C4-2B (cell line): ENCODE results near the gene TMEM270.

Experiments
- ZFX ChIP-seq: fragments of 450-650 bp; IDR thresholded peaks from 2 replicates; pipeline ENCODE4 v1.6.1; 2017
- TF ChIP-seq, protein P1 (sequence below): fragments of 450-650 bp; conservative IDR thresholded peaks from 2 replicates; pipeline ENCODE4 v1.5.1; 2017; ENCODE audit warnings: mild to moderate bottlenecking

DNA sequence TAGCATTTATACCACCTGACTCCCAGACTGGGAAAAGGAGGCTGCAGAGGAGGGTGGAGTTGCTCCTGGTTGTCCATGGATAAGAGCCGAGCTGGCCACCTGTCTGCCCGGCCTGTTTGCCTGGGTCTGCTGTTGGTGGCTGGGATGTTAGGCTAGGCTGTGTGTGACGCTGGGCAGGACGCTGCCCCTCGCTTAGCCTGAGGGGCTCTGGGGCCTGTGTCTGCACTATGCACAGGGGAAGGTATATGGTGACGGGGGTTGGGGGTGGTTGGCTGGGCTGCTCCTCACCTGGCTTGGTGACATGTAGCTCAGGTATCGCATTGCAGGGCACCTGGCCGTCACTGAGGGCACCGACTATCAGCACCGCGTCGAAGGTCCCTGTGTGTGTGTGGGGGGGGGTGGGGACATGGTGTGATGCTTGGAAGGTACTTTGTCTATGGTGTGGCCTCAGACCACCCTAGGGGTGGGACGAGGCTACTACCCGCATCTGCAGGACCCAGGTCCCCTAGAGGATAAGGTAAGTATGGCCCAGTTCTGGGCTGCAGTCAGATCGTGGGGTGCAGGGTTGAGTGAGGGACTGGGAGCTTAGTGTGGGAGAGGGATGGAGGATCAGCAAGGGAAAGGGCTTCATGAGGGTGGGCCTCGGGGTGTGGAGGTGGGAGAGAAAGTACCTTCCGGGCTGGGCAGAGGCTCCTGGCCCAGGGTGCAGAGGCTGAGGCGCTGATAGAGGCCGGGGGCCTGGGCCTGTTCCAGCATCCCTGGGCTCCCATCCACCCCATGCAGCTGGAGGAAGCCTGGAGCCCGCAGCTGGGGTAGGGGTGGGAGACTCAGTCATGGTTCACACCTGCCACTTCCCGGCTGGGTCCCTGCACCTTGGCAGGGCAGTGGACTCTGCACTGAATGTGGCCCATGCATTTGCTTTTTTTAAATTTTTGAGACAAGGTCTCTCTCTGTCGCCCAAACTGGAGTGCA, 20.9 kb upstream of the TMEM270 start:
- TF ChIP-seq ZFX, result no peak
- TF ChIP-seq, protein P1, sequence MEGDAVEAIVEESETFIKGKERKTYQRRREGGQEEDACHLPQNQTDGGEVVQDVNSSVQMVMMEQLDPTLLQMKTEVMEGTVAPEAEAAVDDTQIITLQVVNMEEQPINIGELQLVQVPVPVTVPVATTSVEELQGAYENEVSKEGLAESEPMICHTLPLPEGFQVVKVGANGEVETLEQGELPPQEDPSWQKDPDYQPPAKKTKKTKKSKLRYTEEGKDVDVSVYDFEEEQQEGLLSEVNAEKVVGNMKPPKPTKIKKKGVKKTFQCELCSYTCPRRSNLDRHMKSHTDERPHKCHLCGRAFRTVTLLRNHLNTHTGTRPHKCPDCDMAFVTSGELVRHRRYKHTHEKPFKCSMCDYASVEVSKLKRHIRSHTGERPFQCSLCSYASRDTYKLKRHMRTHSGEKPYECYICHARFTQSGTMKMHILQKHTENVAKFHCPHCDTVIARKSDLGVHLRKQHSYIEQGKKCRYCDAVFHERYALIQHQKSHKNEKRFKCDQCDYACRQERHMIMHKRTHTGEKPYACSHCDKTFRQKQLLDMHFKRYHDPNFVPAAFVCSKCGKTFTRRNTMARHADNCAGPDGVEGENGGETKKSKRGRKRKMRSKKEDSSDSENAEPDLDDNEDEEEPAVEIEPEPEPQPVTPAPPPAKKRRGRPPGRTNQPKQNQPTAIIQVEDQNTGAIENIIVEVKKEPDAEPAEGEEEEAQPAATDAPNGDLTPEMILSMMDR, result no peak
